GM12865 (cell line): Measurements from ENCODE around the gene VGF.

Experiments
- DNase-seq: peaks from one replicate; pipeline ENCODE4 v3.0.0; 2010; ENCODE audit warnings: low read depth
- H3K4me3 ChIP-seq: 2 replicates; pipeline ENCODE4 v1.5.1; 2011; ENCODE audit warnings: mild to moderate bottlenecking, low read depth, low read length, control low read depth
- CTCF ChIP-seq: IDR thresholded peaks from 2 replicates; pipeline ENCODE4 v1.5.1; 2011; ENCODE audit warnings: low read length, control low read depth, low read depth, inconsistent platforms; ENCODE audit not compliant: insufficient read depth; ENCODE audit errors: missing control alignments

Gene VGF

DNA sequence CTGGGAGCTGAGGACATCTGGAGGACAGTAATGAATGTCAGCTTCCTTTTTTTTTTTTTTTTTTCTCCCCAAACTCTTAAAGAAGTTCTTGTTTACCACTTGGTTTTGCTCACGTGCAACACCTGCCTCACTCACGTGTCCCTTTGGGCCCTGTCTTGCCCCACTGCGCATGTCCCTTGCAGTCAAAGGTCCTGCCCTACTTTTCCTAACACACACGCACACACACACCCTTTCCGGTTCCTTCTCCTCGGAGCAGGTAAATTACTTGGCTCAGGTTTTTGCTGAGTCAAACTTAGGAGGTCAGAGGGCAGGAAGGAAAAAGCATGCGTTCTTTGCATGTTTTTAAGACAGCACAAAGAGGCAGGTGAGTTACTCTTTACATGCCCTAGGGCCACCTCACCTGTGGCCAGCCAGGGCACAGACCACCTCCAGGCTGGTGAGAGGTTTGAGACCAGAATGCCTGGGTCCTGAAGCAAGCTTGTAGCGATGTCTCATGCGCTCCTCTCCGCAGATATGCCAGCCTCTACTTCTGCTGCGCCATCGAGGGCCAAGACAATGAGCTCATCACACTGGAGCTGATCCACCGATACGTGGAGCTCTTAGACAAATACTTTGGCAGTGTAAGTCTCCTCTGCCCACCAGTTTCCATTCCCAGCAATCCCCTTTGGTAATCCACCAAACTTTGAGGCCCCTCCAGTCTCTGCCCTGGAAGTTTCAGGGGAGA lies 8.3 kb downstream of the VGF start:
- TF ChIP-seq CTCF, result no peak
- no peak overlapping the region for H3K4me3 ChIP-seq
- no peak for DNase-seq

- no peak for DNase-seq
- H3K4me3 ChIP-seq, result no peak overlapping the region
- no peak for TF ChIP-seq CTCF
Observed at GRCh38 chr7:101156277-101156676, 9.1 kb downstream of the VGF start.

- no peak for TF ChIP-seq CTCF
- no peak for DNase-seq
- H3K4me3 ChIP-seq, result peak overlapping the region; percentile 81
Observed at GRCh38 chr7:101155303-101155702, 10.1 kb downstream of the VGF start.

DNA sequence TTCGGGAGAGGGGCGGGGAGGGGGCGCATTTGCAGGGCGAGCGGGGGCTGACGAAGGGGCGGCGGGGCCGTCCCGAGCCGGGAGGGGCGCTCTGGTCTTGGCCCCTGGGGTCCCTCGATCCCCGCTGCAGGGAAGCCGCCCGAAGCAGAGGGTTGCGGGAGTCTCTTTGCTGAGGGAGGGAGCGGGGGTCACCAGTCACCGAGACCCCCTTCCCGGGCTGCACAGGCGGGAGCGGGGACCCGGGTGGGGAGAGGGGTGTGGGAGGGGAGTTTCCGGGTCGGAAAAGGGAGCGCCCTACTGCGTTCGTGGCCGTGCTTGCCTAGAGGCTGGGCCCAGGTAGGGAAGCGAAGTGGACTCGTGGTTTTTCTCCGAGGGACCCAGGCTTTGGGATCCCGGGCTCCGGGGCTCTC lies 10.7 kb downstream of the VGF start:
- H3K4me3 ChIP-seq, result peak overlapping the region; percentile 81
- DNase-seq, result no peak

GRCh38 chr7:101153969-101154692 lies 11.2 kb downstream of the VGF start, which contains the start of gene AP1S1:
Gene AP1S1, plus strand, starts transcription at chr7:101154476. Its CDS starts 39 bp downstream, at chr7:101154515.
- peak within 1 kb of the TSS; percentile 81 for H3K4me3 ChIP-seq
- peak; percentile 98 for DNase-seq
- no peak for TF ChIP-seq CTCF

More for the DNA sequence above, 10.7 kb downstream of the VGF start:
- TF ChIP-seq CTCF, result no peak

GRCh38 chr7:101151908-101152651 lies 13.3 kb downstream of the VGF start:
- TF ChIP-seq CTCF, result no peak
- no peak for DNase-seq
- H3K4me3 ChIP-seq, result no peak overlapping the region
